DOHH2 (cell line): ENCODE measurements around the gene ADAMTS2.

Experiments used
- CTCF ChIP-seq: fragments of 200-600 bp; sonication (generic); IDR thresholded peaks from one replicate; pipeline ENCODE4 v1.5.1; 2014; ENCODE audit warnings: antibody characterized with exemption, mild to moderate bottlenecking, low read depth, low read length; ENCODE audit not compliant: poor library complexity, severe bottlenecking
- EZH2phosphoT487 ChIP-seq: fragments of 200-600 bp; sonication (generic); IDR thresholded peaks from 2 replicates; pipeline ENCODE4 v1.6.1; 2017; ENCODE audit warnings: borderline replicate concordance, mild to moderate bottlenecking, antibody characterized with exemption, low read length, moderate library complexity, mixed read lengths

GRCh38 chr5:179264053-179264782 is 81.0 kb downstream of the ADAMTS2 start:
- no peak for TF ChIP-seq CTCF
- TF ChIP-seq EZH2phosphoT487 = no peak
